ENCODE measurements around the gene HCN1.
"Not testable (repeated sequence)": the region's sequence is repeated elsewhere in the genome, so short reads cannot be mapped to it uniquely, and the experiment has no call there.

Gene HCN1

GRCh38 chr5:45609661-45610060 is 86.5 kb downstream of the HCN1 start:
- DNase-seq, result no peak

- DNase-seq, result no peak
These were observed 92.1 kb downstream of the HCN1 start for GRCh38 chr5:45604092-45604491.

GRCh38 chr5:45601424-45601823 is 94.8 kb downstream of the HCN1 start:
- no peak for DNase-seq

DNA sequence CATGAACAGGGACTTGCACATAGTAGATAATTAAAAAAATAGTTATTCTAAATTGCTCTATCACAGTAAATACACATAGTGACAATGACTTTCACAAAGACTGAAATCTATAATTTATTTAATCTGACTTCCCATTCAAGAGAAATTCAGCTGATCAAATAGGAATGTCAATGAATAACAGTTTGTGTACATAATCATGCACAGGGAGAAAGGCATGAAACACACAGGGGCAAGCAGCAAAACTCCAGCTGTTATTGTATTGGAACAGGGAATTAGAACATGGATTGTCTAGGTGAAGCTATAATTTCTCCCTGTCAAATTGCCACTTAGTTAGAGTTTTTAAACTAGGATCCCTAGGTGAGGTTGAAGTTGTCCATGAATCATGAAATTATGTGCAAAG is 99.9 kb downstream of the HCN1 start:
- DNase-seq, result no peak

DNA sequence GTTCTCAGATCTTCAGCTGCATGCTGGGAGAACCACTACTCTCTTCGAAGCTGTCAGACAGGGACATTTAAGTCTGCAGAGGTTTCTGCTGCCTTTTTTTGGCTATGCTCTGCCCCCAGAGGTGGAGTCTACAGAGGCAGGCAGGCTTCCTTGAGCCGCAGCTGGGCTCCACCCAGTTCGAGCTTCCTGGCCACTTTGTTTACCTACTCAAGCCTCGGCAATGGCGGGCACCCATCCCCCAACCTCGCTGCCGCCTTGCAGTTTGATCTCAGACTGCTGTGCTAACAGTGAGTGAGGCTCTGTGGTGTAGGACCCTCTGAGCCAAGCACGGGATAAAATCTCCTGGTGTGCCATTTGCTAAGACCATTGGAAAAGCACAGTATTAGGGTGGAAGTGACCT is 110.2 kb downstream of the HCN1 start:
- DNase-seq, result not testable (repeated sequence)

DNA sequence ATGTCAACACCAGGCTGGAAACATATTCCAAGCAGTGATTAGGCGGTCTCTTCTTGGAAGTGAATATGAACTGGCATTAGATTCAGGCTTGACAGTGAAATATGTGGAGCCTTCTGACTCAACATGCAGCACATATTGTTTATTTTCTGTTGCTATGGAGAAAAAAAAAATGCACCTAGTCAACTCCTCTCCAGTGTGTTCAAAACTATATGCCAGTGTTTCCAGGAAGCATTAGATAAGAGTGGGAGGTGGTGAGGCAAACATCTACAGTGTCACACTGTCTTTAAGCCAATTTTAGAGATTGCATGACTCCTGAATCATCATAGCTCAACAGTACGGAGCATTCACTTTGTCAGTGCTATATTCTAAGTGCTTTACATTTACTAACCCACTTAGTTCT is 117.9 kb downstream of the HCN1 start:
- no peak for DNase-seq

- DNase-seq, result no peak
These were observed 127.4 kb downstream of the HCN1 start for GRCh38 chr5:45568813-45569212.

DNA sequence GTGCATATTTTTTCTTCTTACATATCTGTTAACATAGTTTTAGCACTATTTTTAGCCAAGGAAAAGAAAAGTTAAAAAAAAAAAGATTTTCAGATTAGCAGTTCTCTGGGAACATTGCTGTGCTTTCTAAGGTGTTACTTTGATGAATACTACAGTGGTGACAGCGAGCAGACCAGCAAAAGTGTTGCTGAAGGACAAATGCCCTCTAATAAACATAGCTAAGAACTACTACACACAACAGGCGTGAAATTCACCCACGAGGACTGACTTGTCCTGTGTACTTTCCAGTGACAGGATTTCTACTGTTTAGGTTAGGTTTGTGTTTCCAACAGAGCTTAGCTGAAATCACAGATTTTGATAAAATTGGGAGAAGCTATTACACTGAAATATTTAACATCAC is 153.8 kb downstream of the HCN1 start:
- DNase-seq, result no peak

DNA sequence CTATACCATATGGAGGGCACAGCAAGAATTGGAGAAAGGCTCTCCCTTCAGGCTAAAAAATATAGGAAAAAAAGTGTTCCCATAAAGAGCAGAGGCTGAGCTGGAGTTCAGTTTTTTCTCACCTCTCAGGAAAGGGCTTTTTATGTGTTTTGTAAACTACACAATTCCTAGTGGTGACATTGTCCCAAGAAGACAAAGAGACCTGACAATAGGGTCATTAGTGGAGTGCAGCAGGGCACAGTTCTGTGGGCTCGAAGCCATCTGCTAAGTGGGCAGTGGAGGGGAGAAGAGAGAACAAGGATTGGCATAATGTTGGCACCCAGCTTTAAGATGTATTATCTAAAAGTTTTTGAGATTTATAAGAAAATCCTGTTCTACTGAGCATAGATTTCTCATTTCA is 162.5 kb downstream of the HCN1 start:
- DNase-seq, result no peak

DNA sequence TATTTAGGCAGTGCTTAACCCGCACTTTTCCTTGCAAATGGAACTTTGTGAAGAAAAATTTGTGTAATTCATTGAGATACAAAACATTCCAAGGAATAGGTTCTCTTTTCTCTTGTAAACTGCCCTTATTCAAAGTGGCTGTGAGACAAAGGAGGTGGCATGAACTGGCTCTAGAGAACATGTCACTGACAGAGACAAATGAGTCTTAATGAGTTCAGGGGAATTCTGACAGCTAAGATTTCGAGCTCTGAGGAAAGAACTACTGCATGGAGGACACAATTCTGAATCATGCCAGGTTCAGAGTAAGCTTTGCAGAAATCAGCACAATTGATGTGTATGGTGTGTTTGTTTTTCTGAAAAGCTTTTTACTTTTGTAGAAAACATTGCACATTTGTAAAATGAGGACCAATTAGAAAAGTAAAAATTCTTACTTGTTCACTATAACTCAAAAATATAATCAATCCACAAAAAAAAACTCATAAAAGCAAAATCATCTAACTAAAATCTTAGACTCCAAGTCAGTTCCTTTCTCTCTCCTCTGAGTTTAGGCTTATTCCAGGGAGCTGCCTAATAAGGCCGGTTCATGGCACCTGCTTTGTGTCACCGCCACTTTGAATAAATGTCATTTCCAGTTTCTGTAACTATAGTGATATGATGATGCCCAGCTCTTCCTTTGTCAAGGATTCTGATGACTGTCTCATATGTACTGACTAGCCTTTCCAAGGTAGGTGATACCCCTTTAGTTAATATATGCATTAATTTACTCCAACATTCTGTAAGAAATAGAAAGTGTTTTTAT is 163.2 kb downstream of the HCN1 start:
- DNase-seq, result no peak

GRCh38 chr5:45521067-45521466 is 175.1 kb downstream of the HCN1 start:
- DNase-seq, result no peak

- no peak for DNase-seq
These were observed 183.7 kb downstream of the HCN1 start for GRCh38 chr5:45512521-45512920.

DNA sequence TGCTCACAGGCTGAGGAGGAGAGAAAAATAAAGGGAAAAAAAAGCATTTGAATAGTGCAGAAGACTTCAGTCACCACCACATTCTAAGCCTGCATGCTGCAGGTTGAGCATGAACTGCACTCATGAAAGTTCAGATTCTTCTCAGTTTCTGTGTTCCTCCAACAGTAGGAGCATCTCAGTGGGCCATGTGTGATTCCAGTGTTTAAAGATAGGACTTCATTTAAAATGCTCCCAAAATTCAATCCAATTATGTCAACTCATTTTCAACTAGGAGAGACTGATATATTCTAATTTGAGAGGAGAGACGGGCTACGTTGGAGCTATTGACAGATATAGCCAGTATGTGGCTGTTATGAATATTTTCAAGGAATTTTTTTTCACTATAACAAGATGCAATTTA is 186.8 kb downstream of the HCN1 start:
- no peak for DNase-seq

DNA sequence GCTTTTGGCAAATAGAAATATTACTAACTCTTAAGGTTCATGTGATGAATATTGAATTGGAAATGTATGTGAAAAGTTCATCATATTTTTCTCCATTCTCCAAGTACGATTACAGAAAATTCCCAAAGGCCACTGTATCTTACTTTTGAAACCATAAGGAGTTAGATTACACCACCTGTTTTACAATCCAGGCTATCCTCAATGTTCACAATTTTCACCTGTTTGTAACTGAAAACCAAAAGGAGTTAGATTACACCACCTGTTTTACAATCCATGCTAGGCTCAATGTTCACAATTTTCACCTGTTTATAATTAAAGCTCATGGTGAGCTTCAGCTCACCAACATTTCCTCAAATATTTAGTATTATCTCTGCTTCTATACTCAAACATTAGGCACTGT is 188.0 kb downstream of the HCN1 start:
- DNase-seq, result no peak

GRCh38 chr5:45507178-45507577 is 189.0 kb downstream of the HCN1 start:
- DNase-seq, result no peak

DNA sequence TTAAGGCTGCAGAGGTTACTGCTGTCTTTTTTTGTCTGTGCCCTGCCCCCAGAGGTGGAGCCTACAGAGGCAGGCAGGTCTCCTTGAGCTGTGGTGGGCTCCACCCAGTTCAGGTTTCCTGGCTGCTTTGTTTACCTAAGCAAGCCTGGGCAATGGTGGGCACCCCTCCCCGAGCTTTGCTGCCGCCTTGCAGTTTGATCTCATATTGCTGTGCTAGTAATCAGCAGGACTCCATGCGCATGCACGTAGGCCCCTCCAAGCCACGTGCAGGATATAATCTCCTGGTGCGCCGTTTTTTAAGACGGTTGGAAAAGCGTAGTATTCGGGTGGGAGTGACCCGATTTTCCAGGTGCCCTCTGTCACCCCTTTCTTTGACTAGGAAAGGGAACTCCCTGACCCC is 197.2 kb downstream of the HCN1 start:
- DNase-seq, result not testable (repeated sequence)

- no peak for DNase-seq
These were observed 204.8 kb downstream of the HCN1 start for GRCh38 chr5:45491368-45491767.

DNA sequence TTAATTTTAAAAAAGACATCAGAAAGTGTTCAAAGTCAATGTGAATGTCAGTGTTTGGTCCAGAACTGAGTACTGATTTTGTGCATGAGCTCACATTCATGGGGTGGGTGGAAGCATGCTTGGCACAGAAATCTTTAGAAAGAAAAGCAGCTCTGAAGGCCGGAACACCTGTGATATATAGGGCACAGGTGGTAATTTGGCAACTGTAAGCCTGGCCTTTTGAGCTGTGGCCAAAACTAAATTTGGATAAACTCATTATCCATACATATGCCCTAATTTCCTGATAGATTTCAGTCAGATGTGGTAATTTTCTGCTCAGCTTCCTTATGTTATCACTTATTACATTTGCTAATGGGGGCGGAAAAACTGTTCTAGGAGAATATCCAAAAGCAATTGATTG is 211.4 kb downstream of the HCN1 start:
- no peak for DNase-seq

- DNase-seq, result no peak
These were observed 242.1 kb downstream of the HCN1 start for GRCh38 chr5:45454114-45454513.

DNA sequence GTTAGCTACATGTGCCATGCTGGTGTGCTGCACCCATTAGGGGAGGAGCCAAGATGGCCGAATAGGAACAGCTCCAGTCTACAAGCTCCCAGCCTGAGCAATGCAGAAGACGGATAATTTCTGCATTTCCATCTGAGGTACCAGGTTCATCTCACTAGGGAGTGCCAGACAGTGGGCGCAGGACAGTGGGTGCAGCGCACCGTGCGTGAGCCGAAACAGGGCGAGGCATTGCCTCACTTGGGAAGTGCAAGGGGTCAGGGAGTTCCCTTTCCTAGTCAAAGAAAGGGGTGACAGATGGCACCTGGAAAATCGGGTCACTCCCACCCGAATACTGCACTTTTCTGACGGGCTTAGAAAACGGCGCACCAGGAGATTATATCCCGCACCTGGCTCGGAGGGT is 251.3 kb downstream of the HCN1 start:
- not testable (repeated sequence) for DNase-seq

DNA sequence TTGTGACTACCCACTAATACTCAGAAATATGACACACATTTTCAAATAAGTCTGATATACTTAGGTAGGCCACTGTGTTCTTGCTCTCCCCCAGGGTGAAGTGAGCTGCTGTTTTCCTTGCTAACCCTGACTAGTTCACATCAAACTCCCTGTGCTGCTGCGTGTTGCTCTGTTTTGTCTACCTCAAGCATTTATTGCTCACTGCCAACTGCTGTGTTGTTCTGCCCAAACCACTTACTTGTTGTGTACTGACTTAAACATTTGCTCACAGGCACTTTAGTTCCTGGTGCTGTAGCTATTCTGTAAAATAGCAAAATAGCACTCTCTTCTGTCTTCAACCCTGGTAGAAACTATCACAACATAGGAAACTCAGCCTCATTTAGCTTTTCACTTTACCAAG is 255.7 kb downstream of the HCN1 start:
- DNase-seq, result no peak

GRCh38 chr5:45437752-45438151 is 258.4 kb downstream of the HCN1 start:
- no peak for DNase-seq

- no peak for DNase-seq
These were observed 278.7 kb downstream of the HCN1 start for GRCh38 chr5:45417285-45417998.
